HepG2 (cell line): ENCODE data around the gene DNAJC4. TPM values are rescaled to one million over a fixed set of nuclear protein-coding genes. Genes with fewer than 3 reads are reported as not detected.
A peak's percentile ranks its signal among the peaks of the same experiment; 100 is the strongest.

ENCODE experiments used
- ARID4A ChIP-seq: sonication (generic); formaldehyde crosslinking; IDR thresholded peaks from 2 replicates; pipeline ENCODE4 v1.5.0; 2020; ENCODE audit warnings: mild to moderate bottlenecking, missing genetic modification reagents, borderline replicate concordance
- DDIT3 ChIP-seq: sonication (generic); formaldehyde crosslinking; IDR thresholded peaks from 2 replicates; pipeline ENCODE4 v1.4.0; 2020; ENCODE audit warnings: mild to moderate bottlenecking, missing genetic modification reagents
- FOSL2 ChIP-seq: sonication (generic); formaldehyde crosslinking; IDR thresholded peaks from 2 replicates; pipeline ENCODE4 v1.4.0; 2020; ENCODE audit warnings: missing genetic modification reagents
- FOXM1 ChIP-seq: sonication (generic); formaldehyde crosslinking; IDR thresholded peaks from 2 replicates; pipeline ENCODE4 v1.5.0; 2020; ENCODE audit warnings: missing genetic modification reagents
- HOXA7 ChIP-seq: sonication (generic); formaldehyde crosslinking; IDR thresholded peaks from 2 replicates; pipeline ENCODE4 v1.8.1; 2022; ENCODE audit warnings: mild to moderate bottlenecking, missing genetic modification reagents, moderate library complexity
- MNT ChIP-seq: fragments of 450-650 bp; IDR thresholded peaks from 2 replicates; pipeline ENCODE4 v1.6.1; 2016
- RBAK ChIP-seq: sonication (generic); formaldehyde crosslinking; IDR thresholded peaks from 2 replicates; pipeline ENCODE4 v1.5.1; 2020; ENCODE audit warnings: mild to moderate bottlenecking, missing genetic modification reagents
- SAFB2 ChIP-seq: sonication (generic); formaldehyde crosslinking; IDR thresholded peaks from 2 replicates; pipeline ENCODE4 v1.5.1; 2020; ENCODE audit warnings: missing genetic modification reagents, low read depth, mild to moderate bottlenecking, borderline replicate concordance
- SIX4 ChIP-seq: sonication (generic); formaldehyde crosslinking; IDR thresholded peaks from 2 replicates; pipeline ENCODE4 v1.4.0; 2020; ENCODE audit warnings: missing genetic modification reagents
- SMAD1 ChIP-seq: sonication (generic); formaldehyde crosslinking; IDR thresholded peaks from 2 replicates; pipeline ENCODE4 v1.4.0; 2020; ENCODE audit warnings: missing genetic modification reagents, low read depth, mild to moderate bottlenecking, borderline replicate concordance
- SMAD3 ChIP-seq: sonication (generic); formaldehyde crosslinking; IDR thresholded peaks from 2 replicates; pipeline ENCODE4 v1.4.0; 2020; ENCODE audit warnings: missing genetic modification reagents
- TOPORS ChIP-seq: sonication (generic); formaldehyde crosslinking; IDR thresholded peaks from 2 replicates; pipeline ENCODE4 v1.8.0; 2023; ENCODE audit warnings: mild to moderate bottlenecking, missing genetic modification reagents
- ZBTB26 ChIP-seq: IDR thresholded peaks from 2 replicates; pipeline ENCODE4 v1.6.1; 2016; ENCODE audit warnings: missing compliant biosample characterization, missing genetic modification reagents, borderline replicate concordance
- ZBTB39 ChIP-seq: sonication (generic); formaldehyde crosslinking; IDR thresholded peaks from 2 replicates; pipeline ENCODE4 v1.5.0; 2020; ENCODE audit warnings: missing genetic modification reagents
- ZBTB7B ChIP-seq: sonication (generic); formaldehyde crosslinking; IDR thresholded peaks from 2 replicates; pipeline ENCODE4 v1.4.0; 2020; ENCODE audit warnings: missing genetic modification reagents
- ZNF234 ChIP-seq: sonication (generic); formaldehyde crosslinking; conservative IDR thresholded peaks from 2 replicates; pipeline ENCODE4 v1.5.1; 2020; ENCODE audit warnings: mild to moderate bottlenecking, missing genetic modification reagents
- ZNF569 ChIP-seq: sonication (generic); formaldehyde crosslinking; IDR thresholded peaks from 2 replicates; pipeline ENCODE4 v1.5.0; 2020; ENCODE audit warnings: mild to moderate bottlenecking, missing genetic modification reagents, moderate library complexity, borderline replicate concordance
- ZNF713 ChIP-seq: sonication (generic); formaldehyde crosslinking; IDR thresholded peaks from 2 replicates; pipeline ENCODE4 v1.4.0; 2020; ENCODE audit warnings: mild to moderate bottlenecking, missing genetic modification reagents
- ZNF784 ChIP-seq: sonication (generic); formaldehyde crosslinking; IDR thresholded peaks from 2 replicates; pipeline ENCODE4 v1.5.1; 2020; ENCODE audit warnings: missing genetic modification reagents, mild to moderate bottlenecking, borderline replicate concordance
- polyA plus RNA-seq, 8 experiments: library from polyadenylated mRNA; depleted of rRNA in 3 of 8; stranded (reverse) in 7 of 8; unstranded in 1 of 8; fragments of >200 nt; fragmentation: Illumina TruSeq in 4 of 8; extraction: Trizol in 4 of 8; gene quantifications; 2 replicates each; pipeline versions ENCODE4 v1.2.1 to v1.2.3, GENCODE V29; 2011 to 2016; ENCODE audit warnings: low read depth in 4 of 8, missing spikeins in 1 of 8, mixed read lengths in 1 of 8; ENCODE audit not compliant: insufficient read depth in 1 of 8
- total RNA-seq, 5 experiments: library from RNA; depleted of rRNA; stranded (reverse); fragments of >200 nt; fragmentation: Illumina TruSeq; extraction: Trizol; gene quantifications; 2 replicates each; pipeline ENCODE4 v1.2.3, GENCODE V29; 2016; ENCODE audit warnings: low read depth in 1 of 5

DNAJC4 gene
- total and polyA plus RNA-seq, 2 of the 13 experiments (the other 11 are each of a cell fraction or from before 2014, with no cell fraction given) = 10.3 to 60.8 TPM

- peak; percentile 79; the same call in 1 of the 2 replicates for TF ChIP-seq ARID4A (CRISPR knock-in tag)
- no peak for TF ChIP-seq SMAD3 (CRISPR knock-in tag)
- TF ChIP-seq RBAK (CRISPR knock-in tag) = no peak
- TF ChIP-seq ZNF784 (CRISPR knock-in tag) = no peak
- no peak for TF ChIP-seq SMAD1 (CRISPR knock-in tag)
- TF ChIP-seq FOXM1 = no peak
- no peak for TF ChIP-seq SIX4
- TF ChIP-seq ZBTB26 (CRISPR knock-in tag) = no peak
- no peak; the same call in 1 of the 2 replicates for TF ChIP-seq ZBTB39 (CRISPR knock-in tag)
- TF ChIP-seq MNT = peak; percentile 25; the same call in 1 of the 2 replicates
- TF ChIP-seq ZNF569 (CRISPR knock-in tag) = no peak; the same call in 1 of the 2 replicates
- peak; percentile 0; the same call in 1 of the 2 replicates for TF ChIP-seq ZNF234 (CRISPR knock-in tag)
- peak; percentile 53; the same call in 1 of the 2 replicates for TF ChIP-seq FOSL2
- TF ChIP-seq DDIT3 (CRISPR knock-in tag) = no peak
- TF ChIP-seq ZNF713 (CRISPR knock-in tag) = no peak
- no peak for TF ChIP-seq HOXA7 (CRISPR knock-in tag)
- TF ChIP-seq ZBTB7B (CRISPR knock-in tag) = peak; percentile 79
- TF ChIP-seq SAFB2 = no peak; the same call in 1 of the 2 replicates
- TF ChIP-seq TOPORS (CRISPR knock-in tag) = 0 out of 2 replicates have a peak, but pooled peaks have one; percentile 41
Measured at GRCh38 chr11:64269540-64270220, 39.3 kb downstream of the DNAJC4 start (continued).
